HG03095 (cell line): ENCODE data around the gene FBXO7.
A peak's percentile ranks its signal among the peaks of the same experiment; 100 is the strongest.
"Not testable (repeated sequence)": the region's sequence is repeated elsewhere in the genome, so short reads cannot be mapped to it uniquely, and the experiment has no call there.

Experiments
- ATAC-seq: cut with Tn5 transposase; IDR thresholded peaks from one replicate; pipeline ENCODE4 v1.9.1; 2021; ENCODE audit warnings: moderate library complexity; ENCODE audit not compliant: unreplicated experiment

The FBXO7 gene

DNA sequence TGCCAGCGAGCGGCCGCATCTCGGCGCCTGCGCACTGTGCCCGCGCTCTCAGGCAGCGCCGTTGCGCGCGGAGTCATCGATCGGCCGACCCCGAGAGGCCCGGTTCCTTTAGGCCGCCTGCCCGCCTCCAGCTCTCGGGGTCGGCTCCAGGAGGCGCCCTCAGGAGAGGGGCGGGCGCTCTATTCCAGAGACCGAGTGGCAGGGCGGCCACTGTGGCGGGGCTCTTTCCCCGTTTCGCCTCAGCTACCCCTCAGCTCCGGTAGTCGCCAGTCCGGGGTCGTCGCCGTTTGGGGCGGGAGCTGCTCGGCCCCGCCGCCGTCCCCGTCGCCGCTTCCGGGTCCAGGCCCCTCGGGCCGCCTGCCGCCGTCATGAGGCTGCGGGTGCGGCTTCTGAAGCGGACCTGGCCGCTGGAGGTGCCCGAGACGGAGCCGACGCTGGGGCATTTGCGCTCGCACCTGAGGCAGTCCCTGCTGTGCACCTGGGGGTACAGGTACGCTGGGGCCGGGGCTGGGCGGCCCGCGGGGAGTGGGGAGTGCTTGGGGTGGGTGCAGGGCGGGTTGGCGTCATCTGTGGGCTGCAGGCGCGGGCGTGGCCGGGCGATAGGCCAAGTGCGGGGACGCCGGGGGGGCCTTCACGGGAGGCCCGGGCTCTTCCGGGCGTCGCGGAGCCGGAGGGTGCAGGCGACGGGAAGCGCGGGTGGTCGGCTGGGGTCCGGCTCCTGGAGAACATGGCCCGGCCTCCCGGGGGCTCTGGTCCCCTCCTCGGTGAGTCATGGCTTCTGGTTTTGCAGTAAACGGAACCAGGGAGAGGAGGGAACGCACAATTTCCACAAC lies at the start of gene FBXO7:
Gene FBXO7 (plus strand): TSS at position 177 of the 833 bp plus-strand sequence. CDS start 192 bp downstream, at position 369.
- ATAC-seq, result peak; percentile 64

DNA sequence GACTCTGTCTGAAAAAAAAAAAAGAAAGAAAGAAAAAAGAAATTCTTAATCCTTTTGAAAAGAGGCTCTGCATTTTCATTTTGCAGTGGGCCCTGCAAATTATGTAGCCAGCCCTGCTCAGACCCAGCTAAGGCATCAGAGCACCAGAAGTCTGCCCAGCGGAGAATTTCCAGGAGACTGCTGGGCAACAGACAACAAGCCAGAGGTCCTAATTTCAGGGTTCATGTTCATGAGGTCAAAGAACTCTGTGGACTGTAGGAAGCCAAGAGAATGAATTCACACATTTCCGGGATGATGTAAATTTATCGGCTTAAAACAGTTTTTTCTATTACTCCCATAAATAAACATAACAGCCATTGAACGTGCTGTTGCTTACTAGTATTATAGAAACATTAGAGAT lies 47.7 kb upstream of the FBXO7 start:
- ATAC-seq, result no peak

DNA sequence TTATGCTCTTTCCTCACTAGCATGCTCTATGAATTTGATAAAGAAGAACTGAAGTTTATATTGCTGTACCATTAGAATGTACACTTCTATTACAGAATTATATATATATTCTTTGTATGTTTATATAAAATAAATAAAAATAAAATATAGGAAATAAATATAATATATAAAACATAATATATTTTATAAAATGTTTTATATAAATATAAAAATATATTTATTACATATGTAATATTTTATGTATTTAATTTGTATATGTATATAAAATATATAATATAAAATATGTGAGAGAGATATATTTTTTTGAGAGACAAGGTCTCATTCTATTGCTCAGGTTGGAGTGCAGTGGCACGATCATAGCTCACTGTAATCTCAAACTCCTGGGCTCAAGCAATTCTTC lies 44.3 kb upstream of the FBXO7 start:
- ATAC-seq, result no peak

DNA sequence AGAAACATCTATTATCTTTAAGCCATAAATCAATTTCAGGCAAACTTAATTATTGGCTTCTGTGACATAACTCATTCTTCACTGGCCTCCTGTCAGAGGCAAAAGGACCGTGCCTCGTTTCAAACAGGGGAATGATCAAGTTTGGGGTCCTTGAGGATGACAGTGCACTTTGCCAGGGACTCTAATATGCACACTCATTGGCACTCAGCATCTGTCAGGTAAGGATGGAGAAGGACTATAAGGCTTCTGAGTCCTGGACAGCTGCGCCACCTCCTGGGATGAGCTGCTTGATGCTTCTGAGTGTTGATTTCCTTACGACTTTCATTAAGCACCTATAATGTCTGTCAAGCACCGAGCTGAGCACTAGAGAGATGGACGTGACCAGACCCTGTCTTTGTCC lies 30.5 kb upstream of the FBXO7 start:
- ATAC-seq, result no peak

DNA sequence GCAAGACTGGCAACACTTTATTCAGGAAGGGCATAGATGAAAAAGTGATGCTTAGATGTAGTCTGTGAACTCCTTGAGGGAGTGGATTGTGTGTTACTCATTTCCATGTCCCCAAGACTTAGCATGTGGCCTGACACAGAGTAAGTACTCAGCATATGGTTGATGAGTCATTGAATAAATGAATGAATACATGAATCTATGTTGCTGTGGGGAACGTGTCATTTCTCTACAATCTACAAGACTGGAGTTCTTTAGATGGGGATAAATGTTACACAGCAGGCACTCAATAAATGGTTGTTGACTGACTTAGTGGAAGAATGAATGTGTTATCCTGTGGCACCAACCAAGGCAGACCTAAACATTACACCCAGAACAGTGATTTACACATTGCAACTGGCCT lies 28.3 kb upstream of the FBXO7 start:
- ATAC-seq, result no peak

DNA sequence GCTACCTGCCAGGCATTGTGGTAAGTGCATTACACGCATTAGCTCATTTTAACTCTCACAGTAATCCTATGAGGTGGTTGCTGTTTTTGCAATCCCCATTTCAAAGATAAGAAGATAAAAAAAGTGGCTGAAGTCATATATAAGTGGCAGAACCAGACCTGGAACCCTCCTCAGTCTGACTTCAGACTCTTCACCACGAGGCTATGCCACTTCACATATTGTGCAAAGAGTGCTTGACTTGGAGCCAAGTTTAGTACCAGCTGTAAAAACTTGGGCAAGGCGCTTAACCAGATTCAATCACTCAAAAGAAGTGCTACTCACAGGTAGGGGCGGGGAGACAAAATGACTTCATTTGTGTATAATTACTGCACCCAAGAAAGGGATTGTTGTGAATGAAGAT lies 25.6 kb upstream of the FBXO7 start:
- ATAC-seq, result no peak

DNA sequence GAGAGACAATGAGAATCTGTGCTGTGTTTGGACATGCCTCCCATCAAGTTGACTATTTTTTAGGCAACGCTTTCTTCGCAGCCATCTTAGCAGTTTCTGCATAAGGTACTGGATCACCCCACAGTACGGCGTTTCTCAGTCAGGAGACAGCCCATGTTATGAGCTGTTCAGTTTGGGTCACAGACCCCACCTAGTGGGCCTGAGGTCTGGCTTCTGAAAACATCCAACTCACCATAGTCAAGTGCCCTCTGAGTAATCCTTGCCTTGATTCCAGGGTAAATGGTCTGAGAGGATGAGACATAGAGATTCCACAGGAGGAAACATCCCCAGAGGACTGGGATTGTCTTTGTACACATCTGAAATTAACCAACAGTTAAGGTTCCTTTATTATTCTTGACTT lies 17.6 kb upstream of the FBXO7 start:
- ATAC-seq, result no peak

DNA sequence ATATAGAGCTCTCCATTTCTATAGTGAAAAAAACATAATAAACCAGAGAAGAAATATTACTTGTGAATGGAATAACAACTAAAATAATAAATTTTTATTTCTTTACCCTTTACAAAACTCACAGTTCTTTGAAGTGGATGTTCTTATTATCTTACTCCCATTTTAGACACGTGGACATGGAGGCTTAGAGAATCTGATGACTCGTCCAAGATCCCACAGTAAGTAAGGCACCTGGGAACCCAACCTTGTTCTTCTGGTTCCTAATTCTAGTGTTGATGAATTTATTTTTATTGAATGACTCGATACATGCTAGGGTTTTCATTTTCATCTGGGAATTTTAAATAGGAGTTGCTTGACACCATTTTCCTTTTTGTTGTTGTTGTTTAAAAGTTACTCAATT lies 12.2 kb upstream of the FBXO7 start:
- no peak for ATAC-seq

DNA sequence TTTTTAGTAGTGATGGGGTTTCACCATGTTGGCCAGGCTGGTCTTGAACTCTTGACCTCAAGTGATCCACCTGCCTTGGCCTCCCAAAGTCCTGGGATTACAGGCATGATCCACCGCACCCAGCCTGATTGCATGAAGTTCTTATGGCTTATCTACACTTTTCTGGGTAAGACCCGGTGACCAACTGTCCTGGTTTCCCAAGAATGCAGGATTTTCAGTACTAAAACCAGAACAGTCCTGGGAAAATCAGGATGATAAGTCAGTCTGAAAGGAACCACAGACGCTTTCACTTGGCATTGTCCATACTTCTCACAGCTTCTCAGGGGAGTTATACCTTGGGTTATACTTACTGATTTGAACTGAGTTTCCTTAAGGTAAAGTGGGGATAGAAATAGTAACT lies 8.9 kb upstream of the FBXO7 start:
- ATAC-seq, result no peak

DNA sequence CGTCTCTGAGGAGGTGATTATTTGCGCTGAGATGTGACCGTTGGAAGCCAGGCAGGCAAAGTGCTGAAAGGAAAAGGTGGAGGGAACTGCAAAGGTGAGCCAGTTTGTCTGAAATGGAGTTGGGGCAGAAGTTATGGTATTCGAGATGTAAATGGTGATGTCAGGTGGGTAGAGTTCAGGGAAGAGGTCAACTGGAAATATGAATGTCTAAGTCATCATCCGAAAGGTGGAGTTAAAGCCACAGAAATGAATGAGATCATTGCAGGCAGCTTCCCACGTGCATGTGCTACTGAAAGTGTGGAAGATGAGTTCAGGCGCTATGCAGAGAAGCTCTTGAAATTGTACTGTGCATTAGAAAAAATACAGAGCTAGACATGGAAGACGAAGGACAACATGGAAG lies 8.1 kb upstream of the FBXO7 start:
- no peak for ATAC-seq

DNA sequence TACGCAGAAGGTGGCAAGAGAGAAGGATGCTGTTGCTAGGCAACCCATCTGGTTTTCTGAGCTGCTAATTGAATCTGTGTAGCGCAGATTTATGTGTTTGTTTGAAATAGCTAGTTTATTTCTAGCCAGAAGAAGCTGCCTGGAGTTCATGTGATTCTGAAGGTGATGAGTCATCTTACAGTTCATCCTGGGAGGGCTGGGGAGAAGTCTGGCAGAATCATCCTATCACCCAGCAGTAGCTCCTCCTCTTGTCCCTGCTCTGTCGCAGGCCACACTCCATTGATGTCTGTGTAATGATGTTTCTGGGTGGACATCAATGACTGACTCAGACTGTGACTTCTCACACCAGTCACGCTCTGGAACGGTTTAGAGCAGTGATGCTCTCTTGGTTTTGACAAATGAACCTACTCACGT lies 4.8 kb upstream of the FBXO7 start:
- ATAC-seq, result no peak

DNA sequence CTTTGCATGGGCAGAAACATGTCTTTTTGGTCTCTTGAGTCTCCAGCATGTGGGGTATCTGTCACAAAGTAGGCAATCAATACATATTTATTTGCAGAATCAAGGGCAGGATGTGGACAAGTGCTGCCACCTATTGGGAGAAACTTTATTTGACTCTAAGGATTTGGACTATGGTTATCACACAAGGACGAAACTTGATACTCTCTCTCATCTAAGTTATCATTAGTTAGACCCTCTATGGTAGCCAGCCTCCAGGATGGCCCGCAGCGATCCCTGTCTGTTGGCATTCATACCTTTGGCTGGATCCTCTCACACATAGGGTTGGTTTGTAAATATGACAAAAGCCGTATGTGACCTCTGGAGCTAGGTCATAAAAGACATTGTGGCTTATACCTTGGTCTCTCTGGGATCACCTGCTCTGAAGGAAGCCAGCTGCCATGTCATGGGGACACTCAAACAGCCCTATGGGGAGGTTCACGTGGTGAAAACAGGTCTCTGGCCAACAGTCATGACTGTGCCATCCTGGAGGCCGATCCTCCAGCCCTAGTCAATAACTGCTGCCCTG lies 1.1 kb upstream of the FBXO7 start:
- ATAC-seq, result no peak

DNA sequence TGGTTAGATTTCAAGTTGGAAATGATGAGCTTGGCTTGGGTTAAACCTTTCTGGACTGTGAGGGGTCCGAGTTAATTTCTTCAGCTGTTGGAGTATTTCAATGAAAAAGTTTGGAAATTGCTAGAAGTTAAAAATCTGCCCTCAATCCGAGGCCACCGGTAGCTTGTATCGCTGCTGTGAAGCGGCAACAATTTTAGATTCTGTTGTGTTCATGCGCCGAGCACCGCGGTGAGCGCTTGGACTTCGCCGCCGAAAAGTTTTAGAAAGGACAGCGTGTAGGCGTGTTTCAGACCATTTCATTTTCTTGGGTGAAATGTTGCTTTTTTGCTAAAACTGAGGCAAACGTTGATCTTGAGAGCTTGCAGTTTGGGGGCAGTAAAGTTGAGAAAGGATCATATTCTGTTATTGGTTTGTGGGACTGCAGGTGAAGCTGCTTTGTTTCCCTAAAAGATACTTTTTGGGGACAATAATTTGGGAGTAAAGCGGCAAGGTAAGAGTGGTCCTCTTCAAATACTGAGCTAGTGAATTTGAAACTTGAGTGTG lies 928 bp downstream of the FBXO7 start:
- peak; percentile 22 for ATAC-seq

DNA sequence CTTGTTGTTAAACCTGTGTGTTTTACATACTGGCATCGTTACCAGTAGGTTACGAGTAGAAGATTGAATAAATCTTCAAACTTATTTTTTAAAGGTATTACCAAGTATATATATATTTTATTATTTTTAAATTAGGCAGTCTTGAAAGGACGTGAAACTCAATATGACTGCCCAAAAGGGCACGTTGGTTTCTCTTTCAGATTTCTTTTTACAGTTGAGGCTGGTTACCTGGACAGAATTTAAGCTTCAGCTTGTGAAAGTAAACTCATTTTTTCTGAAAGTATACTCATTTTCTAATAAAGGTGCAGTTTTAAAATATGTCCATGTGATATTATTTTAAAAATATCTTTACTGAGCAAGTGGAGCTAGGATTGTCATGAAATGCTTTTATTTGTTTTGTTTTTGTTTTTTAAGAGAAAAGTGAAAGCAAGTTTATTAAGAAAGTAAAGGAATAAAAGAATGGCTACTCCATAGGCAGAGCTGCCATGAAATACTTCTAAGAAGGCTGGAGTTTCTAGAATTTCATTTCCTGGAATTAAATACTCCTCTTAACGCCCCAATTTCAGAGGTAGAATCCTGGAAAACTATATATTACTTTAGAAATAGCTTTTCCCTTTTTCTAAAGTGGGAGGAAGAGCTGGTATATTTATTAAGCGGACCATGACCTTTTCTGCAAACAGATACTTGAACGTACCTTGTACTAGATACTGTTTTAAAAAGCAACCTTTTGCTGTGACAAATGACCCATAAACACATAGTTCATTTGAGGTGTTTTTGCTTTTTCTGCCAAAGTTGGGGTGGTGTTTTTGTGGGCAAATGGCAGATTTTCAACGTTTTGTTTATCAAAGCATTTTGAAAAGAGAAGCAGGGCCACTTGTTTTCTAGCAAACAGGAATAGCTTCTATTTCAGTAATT lies 1.9 kb downstream of the FBXO7 start:
- ATAC-seq, result no peak

DNA sequence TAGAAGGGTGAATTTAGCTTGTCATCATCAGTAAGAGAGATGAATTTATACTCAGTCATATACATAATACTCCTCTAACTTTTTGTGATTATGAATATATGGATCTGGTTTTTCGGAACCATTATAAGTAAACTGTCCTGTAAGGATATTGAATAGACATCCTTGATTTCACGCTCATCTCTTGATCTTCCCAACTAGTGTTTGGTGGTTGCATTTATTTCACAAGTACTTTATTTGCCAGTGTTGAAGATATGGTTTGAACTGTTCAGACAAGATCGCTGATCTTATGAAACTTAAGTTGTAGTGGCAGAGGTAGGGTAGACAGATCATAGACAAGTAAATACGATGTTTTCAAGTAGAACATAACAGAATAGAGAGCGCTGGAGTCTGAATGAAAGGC lies 3.0 kb downstream of the FBXO7 start:
- ATAC-seq, result no peak

DNA sequence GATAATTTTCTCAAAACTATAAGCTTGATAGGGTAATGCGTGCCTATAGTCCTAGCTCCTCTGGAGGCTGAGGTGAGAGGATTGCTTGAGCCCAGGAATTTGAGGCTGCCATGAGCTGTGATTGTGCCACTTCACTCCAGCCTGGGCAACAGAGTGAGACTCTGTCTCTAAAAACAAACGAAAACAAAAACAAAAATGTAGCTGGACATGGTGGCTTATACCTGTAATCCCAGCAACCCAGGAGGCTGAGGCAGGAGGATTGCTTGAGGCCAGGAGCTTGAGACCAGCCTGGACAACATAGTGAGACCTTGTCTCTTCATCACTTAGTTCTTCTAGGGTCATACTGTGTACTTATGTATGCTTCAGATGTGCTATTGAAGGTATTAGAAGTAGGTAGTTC lies 3.9 kb downstream of the FBXO7 start:
- ATAC-seq, result not testable (repeated sequence)

DNA sequence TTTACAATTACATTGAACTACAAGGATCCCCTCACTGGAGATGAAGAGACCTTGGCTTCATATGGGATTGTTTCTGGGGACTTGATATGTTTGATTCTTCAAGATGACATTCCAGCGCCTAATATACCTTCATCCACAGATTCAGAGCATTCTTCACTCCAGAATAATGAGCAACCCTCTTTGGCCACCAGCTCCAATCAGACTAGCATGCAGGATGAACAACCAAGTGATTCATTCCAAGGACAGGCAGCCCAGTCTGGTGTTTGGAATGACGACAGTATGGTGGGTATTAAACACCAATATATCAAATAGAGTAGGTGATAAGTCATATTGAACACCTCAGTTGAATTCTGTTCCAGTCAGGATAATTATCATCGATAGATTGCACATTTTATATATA lies 4.4 kb downstream of the FBXO7 start:
- no peak for ATAC-seq

DNA sequence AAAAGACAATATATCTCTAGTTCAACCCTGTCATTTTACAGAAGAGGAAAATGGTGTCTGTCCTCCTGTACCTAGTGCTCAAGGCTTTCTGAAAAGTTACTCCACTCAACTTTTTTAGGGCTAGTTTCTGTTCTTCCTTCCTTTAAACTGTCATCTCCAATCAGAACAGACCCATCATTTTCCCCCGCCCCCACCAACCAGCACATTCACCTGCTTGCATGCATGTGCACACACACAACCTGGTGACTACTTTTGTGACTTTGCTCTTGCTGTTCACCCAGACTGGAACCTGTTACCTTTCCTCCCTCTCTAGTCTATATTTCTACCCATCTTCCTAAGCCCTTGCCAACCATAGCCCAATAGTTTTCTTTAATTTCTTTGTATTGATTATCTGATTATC lies 5.6 kb downstream of the FBXO7 start:
- no peak for ATAC-seq

DNA sequence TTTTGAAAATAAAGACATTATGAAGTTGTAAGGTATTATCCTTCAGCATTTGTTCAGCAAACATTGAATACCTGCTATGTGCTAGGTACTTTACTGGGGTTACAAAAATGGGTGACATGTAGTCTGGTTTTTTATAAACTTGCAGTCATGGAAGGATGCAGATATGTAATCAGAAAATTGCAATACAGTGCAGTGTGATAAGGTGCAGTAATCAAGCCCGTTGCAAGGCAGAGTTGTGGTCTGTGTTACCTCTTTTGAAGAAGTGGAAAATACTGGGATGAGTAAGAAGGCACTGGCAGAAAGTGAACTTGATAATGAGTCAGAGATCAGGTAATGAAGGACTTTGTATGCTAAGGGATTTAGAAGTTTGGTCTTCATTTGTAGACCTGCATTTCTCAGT lies 8.1 kb downstream of the FBXO7 start:
- no peak for ATAC-seq

DNA sequence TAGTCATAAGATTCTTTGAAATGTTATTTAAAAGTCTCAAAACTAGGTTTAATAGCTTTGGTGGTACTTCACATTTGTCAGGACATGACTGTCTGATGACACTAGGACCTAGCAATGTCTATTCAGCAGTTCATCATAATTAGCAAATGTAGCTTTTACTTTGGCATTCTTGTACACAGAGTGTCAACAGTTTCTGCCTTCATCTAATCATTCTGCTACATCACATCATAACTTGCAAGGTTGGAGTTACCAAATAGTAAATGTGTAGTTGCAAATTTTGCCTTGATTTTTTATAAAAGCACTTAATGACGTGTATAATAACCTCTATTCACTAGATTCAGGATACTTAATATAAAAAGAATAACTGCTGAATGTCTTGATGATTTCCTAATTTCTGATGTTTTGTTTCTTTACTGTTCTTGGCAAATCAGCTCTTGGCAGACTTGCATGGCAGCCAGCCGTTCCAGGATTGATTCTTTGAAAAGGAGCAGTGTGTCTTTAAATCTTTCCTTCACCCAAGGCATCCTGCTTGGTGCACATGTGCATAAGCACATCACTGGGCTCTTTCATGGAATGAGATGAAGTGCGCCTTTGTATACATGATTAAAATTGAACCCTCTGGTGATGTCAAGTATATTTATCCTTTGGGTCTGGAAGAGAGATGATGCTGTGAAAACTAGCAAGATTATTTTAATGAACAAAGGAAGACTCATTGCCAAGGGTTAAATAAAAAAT lies 12.2 kb downstream of the FBXO7 start:
- ATAC-seq, result no peak

DNA sequence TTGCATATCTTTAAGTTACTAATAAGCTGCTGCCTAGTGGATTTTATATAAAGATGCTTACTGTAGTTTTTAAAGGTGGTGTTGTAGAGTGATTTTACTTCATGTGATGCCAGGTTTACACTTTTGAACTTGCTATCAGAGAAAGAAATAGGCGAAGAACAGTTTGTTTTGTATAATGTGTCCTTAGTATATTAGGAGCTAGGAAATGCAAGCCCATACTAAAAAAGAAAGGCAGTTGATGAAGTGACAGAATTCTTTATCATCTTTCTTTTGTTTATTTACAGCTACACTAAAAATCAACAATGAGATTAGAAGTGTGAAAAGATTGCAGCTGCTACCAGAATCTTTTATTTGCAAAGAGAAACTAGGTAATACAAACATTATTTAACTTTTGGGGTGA lies 12.8 kb downstream of the FBXO7 start:
- no peak for ATAC-seq
